G401 (cell line): Measurements from ENCODE around the gene RAB36. TPM values are rescaled to one million over a fixed set of nuclear protein-coding genes. Genes with fewer than 3 reads are reported as not detected.

ENCODE experiments used
- DNase-seq: peaks from one replicate; pipeline ENCODE4 v3.0.0-alpha.2; 2015; ENCODE audit warnings: low spot score
- in situ Hi-C: cut with HindIII; loops from 2 replicates; pipeline ENCODE4 v1.10.0; 2016; ENCODE audit warnings: low sequenced_read_pairs, mixed read lengths
- total RNA-seq: library from RNA; depleted of rRNA; stranded (reverse); fragments of >200 nt; shearing (Covaris generic); gene quantifications from 2 replicates; pipeline ENCODE4 v1.2.3, GENCODE V29; 2014; rRNA removed

The RAB36 gene
- total RNA-seq, 1 experiment from 2014 or later = 1.5 TPM

DNA sequence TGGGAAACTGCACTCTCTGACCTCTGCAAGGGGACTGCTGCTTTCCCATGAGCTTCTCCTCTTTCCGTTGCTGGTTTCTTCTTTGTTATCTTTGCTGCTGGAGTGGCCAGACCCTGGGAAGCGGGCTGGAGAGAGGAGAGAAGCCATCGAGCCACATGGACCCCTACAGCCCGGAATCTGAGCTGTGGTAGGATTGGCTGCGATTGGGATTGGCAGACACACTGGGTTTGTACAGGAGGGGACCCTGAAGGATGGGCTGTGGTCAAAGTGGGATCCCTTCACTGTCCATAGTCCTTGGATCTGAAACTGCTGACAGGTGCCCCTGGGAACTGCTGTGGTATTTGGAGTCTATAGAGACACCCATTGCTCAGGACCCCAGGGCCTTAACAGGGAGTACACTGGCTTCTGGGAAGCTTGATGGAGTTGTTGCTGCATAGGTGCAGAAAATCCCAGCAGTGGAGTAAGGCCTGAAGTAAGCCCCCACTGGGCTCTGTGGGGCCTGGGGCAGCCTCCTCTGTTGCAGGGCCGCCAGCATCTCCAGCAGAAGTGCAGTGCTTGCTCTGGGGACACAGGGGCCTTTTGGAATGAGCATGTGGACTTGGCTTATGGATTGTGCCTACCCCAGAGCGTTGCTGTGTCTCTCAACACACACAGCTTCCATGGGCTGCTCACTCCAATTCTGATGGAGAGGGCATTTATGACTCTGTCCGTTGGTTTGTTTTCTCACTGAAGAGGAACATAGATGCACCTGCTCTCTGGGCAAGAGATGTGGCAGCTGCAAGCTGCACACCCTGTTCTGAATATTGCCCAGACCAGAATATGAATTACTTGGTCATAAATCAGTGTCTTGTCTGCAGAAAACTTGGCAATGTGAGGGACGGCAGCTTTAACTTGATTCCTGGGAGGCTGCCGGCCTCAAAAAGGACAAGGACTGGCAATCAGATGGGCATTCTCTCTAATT lies 67.1 kb downstream of the RAB36 start:
- no peak for DNase-seq
- in situ Hi-C loops = no loop called here

DNA sequence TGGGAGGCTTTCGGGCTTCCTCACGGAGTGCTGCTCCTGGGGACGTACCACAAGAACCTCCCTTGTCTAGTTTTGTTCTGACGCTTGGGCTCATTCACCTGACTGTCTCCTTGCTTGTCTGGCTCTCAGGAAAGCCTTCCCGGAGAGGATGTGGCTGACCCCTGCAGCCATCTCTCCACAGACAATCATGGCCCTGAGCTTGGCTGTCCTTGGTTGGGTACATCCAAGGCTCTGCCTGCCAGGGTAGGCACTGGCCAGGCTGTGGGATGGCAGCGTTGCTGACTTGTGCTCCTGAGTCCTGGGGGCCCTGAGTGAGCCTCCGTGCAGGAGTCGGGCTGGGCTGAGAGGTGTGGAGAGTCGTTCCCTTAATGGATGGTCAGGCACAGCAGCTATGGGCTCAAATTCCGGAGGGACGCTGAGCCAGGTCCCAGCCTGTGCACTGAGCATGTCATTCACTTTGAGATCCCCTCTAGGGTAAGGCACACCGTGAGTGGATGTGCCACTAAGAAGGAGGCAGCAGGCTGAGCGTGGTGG lies 67.8 kb downstream of the RAB36 start:
- in situ Hi-C loops = no loop called here

DNA sequence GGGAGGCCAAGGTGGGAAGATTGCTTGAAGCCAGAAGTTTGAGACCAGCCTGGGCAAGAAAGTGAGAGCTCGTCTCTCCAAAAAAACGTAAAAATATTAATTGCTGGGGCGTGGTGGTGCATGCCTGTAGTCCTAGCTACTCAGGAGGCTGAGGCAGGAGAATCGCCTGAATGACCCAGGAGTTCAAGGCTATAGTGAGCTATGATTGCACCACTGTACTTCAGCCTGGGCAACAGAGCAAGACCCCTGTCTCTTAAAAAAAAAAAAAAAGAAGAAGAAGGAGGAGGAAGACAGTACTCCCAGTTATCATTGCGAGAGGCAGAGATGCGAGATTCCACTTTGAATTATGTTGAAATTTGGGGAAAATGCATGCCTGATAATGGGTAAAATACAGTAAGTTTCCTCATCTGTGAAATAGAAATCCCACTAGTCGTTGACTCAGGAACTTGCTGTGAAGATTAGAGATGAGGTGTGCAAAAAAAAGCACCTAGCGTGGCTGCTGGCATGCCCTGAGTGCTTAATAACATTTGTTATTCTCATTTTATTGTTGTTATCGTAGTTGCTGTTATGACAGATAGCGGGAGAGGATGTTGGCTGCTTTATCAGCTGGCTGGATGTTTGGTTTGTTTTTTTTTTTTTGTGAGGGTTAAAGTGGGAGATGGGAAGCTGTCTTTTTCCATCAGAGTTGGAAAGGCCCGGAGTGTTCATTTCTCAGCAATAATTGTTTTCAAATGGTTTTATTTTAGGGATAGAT lies 68.5 kb downstream of the RAB36 start:
- in situ Hi-C loops = no loop called here
- no peak for DNase-seq

More for the DNA sequence above, 67.8 kb downstream of the RAB36 start:
- no peak for DNase-seq

Other genes starting within 250 kb of the RAB36 start
- 13.0 and 17.2 TPM in 2 replicates for gene GNAZ, start 75.0 kb upstream of the RAB36 start, total RNA-seq
- 1.7 TPM in 1 of 2 replicates, not detected in the other for gene RSPH14, start 3.5 kb upstream of the RAB36 start, total RNA-seq
- 32.4 and 55.9 TPM in 2 replicates for gene BCR, start 35.0 kb downstream of the RAB36 start, total RNA-seq